HFFc6 (cell line): ENCODE measurements around the gene ADCY2. TPM values are rescaled to one million over a fixed set of nuclear protein-coding genes. Genes with fewer than 3 reads are reported as not detected.

Source experiments
- DNase-seq: peaks from one replicate; pipeline ENCODE4 v3.0.0-alpha.2; 2018
- H3K27ac Mint-ChIP-seq: 2 replicates; pipeline ENCODE4 v1.8.0; 2020; ENCODE audit warnings: mild to moderate bottlenecking, mixed read lengths
- H3K27me3 Mint-ChIP-seq: 2 replicates; pipeline ENCODE4 v1.8.0; 2021; ENCODE audit warnings: mild to moderate bottlenecking, moderate library complexity, mixed read lengths; ENCODE audit not compliant: insufficient read depth
- H3K36me3 Mint-ChIP-seq: 2 replicates; pipeline ENCODE4 v1.8.0; 2021; ENCODE audit warnings: low read depth, mixed read lengths
- H3K4me1 Mint-ChIP-seq: 2 replicates; pipeline ENCODE4 v1.8.0; 2020; ENCODE audit warnings: low read depth, mixed read lengths
- H3K4me3 Mint-ChIP-seq: 2 replicates; pipeline ENCODE4 v1.8.0; 2020; ENCODE audit warnings: mild to moderate bottlenecking, moderate library complexity, mixed read lengths
- H3K9me3 Mint-ChIP-seq: 2 replicates; pipeline ENCODE4 v1.8.0; 2020; ENCODE audit warnings: mild to moderate bottlenecking, mixed read lengths
- CTCF ChIP-seq: fragments of 200-600 bp; sonication (generic); IDR thresholded peaks from 2 replicates; pipeline ENCODE4 v1.5.0; 2021; ENCODE audit warnings: antibody characterized with exemption, mild to moderate bottlenecking
- total RNA-seq, 6 experiments: library from RNA; stranded (reverse); fragmentation: NEBNext Ultra II Directional; extraction: Animal tissue kit (Norgen Biotek cat#: 25700); gene quantifications; 2 replicates in 1 of 6; 3 replicates in 5 of 6; pipeline ENCODE4 v1.2.3, GENCODE V29; 2021

ADCY2 gene
- total RNA-seq, 6 experiments from 2014 or later = not detected

- no peak for DNase-seq
- H3K4me3 Mint-ChIP-seq = no peak overlapping the region
- no peak overlapping the region for H3K27ac Mint-ChIP-seq
- H3K9me3 Mint-ChIP-seq = peaks cover 19% of the 10 kb centered on the region
- peaks cover 2% of the 10 kb centered on the region for H3K27me3 Mint-ChIP-seq
- no peak for TF ChIP-seq CTCF
- peaks cover 11% of the 10 kb centered on the region; the same call in 1 of the 2 replicates for H3K36me3 Mint-ChIP-seq
- H3K4me1 Mint-ChIP-seq = no peaks in the 10 kb centered on the region
Observed at GRCh38 chr5:7676455-7676854, 280.5 kb downstream of the ADCY2 start.

DNA sequence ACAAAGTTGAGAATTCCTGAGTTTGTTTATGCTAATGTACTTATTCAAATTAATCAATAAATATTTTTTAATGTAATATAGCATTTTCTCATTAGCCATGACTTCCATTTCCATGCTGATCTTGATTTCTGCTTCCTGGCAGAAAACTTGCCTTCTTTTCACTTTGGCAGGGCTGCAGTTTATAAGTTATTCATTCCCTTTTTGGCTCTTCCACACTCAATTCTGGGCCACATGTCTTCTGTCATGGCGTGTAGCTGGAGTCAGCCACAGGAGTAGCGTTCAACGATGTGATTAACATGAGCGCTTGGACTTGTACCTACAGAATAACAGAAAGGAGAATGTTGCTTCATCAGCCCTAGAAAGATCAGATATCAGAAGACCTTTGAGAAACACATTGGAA, 282.1 kb downstream of the ADCY2 start:
- Mint-ChIP-seq H3K27me3 (peaks cover 2% of the 10 kb centered on the region), H3K4me1 (no peaks in the 10 kb centered on the region), H3K9me3 (peaks cover 29% of the 10 kb centered on the region), H3K36me3 (peaks cover 11% of the 10 kb centered on the region; the same call in 1 of the 2 replicates), H3K4me3 (no peak overlapping the region), H3K27ac (no peak overlapping the region)
- no peak for DNase-seq
- TF ChIP-seq CTCF = no peak

- H3K4me3 Mint-ChIP-seq = no peak overlapping the region
- H3K9me3 Mint-ChIP-seq = peaks cover 40% of the 10 kb centered on the region
- no peak overlapping the region for H3K27ac Mint-ChIP-seq
- DNase-seq = no peak
- peaks cover 2% of the 10 kb centered on the region for H3K27me3 Mint-ChIP-seq
- no peaks in the 10 kb centered on the region for H3K4me1 Mint-ChIP-seq
- peaks cover 11% of the 10 kb centered on the region; the same call in 1 of the 2 replicates for H3K36me3 Mint-ChIP-seq
- no peak for TF ChIP-seq CTCF
Observed at GRCh38 chr5:7679663-7680062, 283.7 kb downstream of the ADCY2 start.

- peaks cover 11% of the 10 kb centered on the region; the same call in 1 of the 2 replicates for H3K36me3 Mint-ChIP-seq
- no peak overlapping the region for H3K27ac Mint-ChIP-seq
- H3K4me3 Mint-ChIP-seq = no peak overlapping the region
- H3K27me3 Mint-ChIP-seq = peaks cover 2% of the 10 kb centered on the region
- no peak for TF ChIP-seq CTCF
- H3K9me3 Mint-ChIP-seq = peaks cover 45% of the 10 kb centered on the region
- no peak for DNase-seq
- no peaks in the 10 kb centered on the region for H3K4me1 Mint-ChIP-seq
Observed at GRCh38 chr5:7680260-7680659, 284.3 kb downstream of the ADCY2 start.

- peaks cover 49% of the 10 kb centered on the region for H3K9me3 Mint-ChIP-seq
- peaks cover 15% of the 10 kb centered on the region; the same call in 1 of the 2 replicates for H3K36me3 Mint-ChIP-seq
- H3K4me3 Mint-ChIP-seq = no peak overlapping the region
- H3K27me3 Mint-ChIP-seq = peaks cover 2% of the 10 kb centered on the region
- no peak overlapping the region for H3K27ac Mint-ChIP-seq
- no peak for TF ChIP-seq CTCF
- no peak for DNase-seq
- H3K4me1 Mint-ChIP-seq = no peaks in the 10 kb centered on the region
Observed at GRCh38 chr5:7682379-7682778, 286.4 kb downstream of the ADCY2 start.

- H3K27ac Mint-ChIP-seq = no peak overlapping the region
- H3K36me3 Mint-ChIP-seq = peaks cover 15% of the 10 kb centered on the region; the same call in 1 of the 2 replicates
- peaks cover 51% of the 10 kb centered on the region for H3K9me3 Mint-ChIP-seq
- TF ChIP-seq CTCF = no peak
- H3K27me3 Mint-ChIP-seq = peaks cover 2% of the 10 kb centered on the region
- H3K4me3 Mint-ChIP-seq = no peak overlapping the region
- DNase-seq = no peak
- H3K4me1 Mint-ChIP-seq = no peaks in the 10 kb centered on the region
Observed at GRCh38 chr5:7683753-7684152, 287.8 kb downstream of the ADCY2 start.
